Measurements from ENCODE around the gene BDKRB1. TPM values are rescaled to one million over a fixed set of nuclear protein-coding genes. Genes with fewer than 3 reads are reported as not detected.

Gene BDKRB1
- 0.38 TPM in 1 of 2 replicates, not detected in the other for total RNA-seq

DNA sequence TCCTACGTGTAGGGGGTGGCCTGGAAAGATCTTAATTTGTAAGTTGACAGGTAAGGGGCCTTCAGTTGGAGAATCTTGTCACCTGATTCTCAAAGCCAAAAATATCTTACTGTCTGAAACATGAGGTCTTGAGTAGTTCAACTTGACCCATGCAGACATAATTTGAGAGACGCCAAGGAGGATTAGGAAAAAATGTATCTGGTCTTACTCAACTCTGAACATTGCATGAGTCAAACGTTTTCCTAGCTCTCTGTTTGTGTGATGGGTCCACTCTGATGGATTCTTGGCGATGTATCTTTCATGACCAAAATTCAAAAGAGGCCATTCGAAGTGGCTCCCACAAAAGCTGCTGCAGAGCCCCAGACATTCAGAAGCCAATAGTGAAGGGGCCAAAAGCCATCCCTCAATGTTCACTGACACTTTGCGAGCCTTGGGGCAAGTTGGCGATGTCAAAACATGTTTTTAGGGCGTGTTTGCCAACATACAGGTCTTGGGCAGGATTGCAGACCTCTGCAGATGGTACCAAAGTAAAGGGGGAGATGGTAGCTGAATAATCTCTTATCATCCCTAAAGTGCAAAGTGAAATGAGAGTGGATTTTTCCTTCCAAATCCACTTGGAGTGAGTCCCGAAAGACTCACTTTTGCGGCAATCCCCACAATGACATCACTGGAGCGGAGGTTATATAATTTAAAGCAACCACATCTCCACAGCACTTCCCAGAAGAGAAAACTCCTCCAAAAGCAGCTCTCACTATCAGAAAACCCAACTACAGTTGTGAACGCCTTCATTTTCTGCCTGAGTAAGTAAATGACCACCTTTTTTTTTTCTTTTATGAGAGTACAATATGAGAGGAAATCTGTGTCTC is at the start of gene BDKRB1:
Gene BDKRB1, plus strand, starts transcription at position 710 of the 866 bp plus-strand sequence. CDS start 7,473 bp downstream, outside the sequence.

Other genes starting within 250 kb of the BDKRB1 start
- 2.1 and 5.7 TPM in 2 replicates for gene C14orf132, start 216.8 kb upstream of the BDKRB1 start, total RNA-seq
- gene BDKRB2, start 51.4 kb upstream of the BDKRB1 start, total RNA-seq, result 0.33 and 2.5 TPM in 2 replicates
- gene ATG2B, start 107.1 kb downstream of the BDKRB1 start, total RNA-seq, result 7.2 and 13.8 TPM in 2 replicates
- 16.6 and 19.5 TPM in 2 replicates for gene GSKIP, start 107.3 kb downstream of the BDKRB1 start, total RNA-seq
- 1.3 and 1.8 TPM in 2 replicates for gene AK7, start 135.9 kb downstream of the BDKRB1 start, total RNA-seq
- gene PAPOLA, start 246.2 kb downstream of the BDKRB1 start, total RNA-seq, result 45.5 and 66.2 TPM in 2 replicates

Measured in mesangial cell (primary cell).